GM19099 (cell line): ENCODE results near the gene PIK3R1.

Experiments used
- POLR2A ChIP-seq: IDR thresholded peaks from 3 replicates; pipeline ENCODE4 v1.6.1; 2011; ENCODE audit warnings: low read depth; ENCODE audit not compliant: insufficient read length; ENCODE audit errors: extremely low read depth

Gene PIK3R1

DNA sequence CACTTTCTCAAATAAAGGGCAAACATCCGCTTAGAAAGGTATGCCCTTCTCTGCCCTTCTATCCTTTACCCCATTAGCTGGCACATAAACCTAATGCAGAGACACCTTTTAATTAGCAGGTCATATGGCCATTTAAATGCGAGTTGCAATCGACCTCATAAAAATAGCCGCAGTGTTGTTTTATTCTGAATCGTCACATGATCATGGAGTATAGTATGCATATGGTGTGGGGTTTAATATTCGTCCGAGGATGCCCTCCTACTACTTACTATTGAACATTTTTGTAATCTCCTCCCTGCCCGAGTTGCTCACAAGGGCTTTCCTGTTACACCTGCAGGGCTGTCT lies 72.0 kb downstream of the PIK3R1 start:
- no peak for TF ChIP-seq POLR2A

DNA sequence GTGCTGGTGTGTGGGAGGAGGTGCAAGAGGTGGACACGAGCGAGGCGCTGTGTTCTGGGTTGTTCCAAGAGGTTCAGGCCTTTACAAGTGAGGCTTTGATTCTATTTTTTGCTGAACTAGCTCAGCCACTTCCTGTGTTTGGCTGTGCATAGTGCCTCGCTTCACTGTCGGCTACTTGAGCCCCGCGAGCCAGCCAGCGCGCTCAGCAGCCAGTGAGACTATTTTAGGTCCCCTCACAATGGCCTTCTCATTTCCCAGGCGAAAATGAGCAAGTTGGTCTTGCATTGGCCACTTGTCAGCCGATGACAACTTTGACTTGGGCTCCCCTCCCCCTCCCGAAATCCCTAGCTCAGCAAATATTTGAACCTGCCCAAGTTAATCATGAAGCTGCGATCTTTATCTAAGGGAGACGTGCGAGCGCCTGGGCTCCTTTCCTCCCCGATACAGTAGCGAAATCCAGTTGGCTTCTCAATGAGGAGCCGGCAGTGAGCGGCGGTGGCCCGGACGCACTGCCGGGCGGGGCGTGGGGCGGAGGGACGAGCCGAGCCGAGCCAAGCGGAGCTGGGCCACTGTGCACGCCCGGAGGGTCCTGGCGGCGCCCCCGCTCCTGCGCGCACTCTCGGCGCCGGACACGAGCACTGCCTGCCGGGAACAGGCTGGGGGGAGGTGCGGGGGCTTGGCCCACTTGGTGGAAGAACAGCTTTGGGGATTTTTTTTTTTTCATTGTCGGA lies 72.6 kb downstream of the PIK3R1 start:
- peak; percentile 49 for TF ChIP-seq POLR2A

DNA sequence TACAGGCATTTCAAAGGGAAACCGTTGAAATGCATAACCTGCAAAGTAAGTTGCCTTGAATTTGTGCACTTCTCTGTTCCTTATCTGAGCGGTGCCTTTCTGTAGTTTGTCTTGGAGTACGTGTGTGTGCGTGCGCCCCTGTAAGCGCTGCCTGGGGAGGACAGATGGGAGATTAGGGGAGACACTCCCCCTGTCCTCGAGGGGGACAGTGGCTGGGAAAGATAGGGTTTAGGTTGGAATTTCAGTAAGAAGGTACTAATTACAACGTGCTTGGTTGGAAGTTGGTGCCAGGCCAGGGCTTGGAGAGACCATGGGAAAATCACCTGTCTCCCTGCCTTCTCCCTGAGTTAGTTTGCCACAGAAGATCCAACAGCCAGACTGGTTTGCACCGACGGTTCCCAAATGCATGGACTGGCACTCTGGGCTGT lies 73.2 kb downstream of the PIK3R1 start:
- TF ChIP-seq POLR2A = no peak

DNA sequence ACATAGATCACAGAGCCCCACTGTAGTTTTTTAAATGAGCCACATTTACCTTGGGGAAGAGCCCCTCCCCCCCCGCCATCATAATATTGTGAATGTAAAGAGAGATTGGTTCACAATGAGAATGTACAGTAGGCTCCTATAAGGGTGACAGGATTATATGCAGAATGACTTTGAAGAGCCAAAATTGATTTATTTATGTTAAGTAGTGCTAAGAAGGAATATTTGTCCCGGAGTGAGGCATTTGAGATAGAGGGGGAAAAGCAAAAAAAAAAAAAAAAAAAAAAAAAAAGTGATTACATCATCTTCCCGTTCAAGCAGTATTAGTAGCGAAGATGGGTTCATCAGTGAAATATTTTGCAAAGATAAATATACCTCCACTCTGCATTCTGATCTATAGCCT lies 73.9 kb downstream of the PIK3R1 start:
- TF ChIP-seq POLR2A = no peak

DNA sequence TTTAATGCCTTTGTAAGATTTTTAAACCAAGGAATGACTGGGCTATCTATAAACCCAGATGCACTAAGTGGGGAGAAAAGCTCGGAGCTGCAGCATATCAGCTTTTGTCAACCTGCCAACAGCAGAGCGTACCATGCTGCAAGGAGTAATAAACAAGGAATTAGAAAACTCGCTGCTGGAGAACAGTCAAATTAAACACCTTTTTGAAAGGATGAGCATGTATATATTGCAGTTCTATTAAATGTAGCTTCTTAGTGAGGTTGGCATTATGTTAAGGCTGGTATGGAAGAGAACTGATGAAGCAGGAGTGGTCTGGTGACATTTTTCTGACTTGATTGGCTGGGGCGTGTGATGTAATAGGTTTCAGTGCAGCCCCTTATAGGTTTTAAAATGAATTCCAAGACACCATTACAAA lies 74.7 kb downstream of the PIK3R1 start:
- TF ChIP-seq POLR2A = no peak

DNA sequence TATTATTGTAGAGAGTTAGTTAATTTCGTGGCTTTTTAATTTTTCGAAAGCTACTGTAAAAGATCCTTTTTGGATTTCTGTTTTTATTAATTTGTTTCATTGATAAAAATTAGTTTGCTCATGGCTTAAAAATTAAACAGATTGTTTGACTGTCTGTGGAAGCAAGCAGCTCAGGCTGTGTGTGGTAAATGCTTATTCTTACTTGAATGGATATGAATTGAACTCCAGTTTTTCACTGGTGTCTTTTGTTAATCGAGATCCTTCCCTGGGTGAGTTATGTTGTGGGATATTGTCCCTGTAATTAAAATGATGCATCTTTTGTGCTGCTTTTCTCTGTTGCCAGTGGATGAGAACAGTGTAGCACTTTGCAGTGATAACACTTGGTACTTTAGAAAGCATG lies 75.3 kb downstream of the PIK3R1 start:
- TF ChIP-seq POLR2A = no peak

DNA sequence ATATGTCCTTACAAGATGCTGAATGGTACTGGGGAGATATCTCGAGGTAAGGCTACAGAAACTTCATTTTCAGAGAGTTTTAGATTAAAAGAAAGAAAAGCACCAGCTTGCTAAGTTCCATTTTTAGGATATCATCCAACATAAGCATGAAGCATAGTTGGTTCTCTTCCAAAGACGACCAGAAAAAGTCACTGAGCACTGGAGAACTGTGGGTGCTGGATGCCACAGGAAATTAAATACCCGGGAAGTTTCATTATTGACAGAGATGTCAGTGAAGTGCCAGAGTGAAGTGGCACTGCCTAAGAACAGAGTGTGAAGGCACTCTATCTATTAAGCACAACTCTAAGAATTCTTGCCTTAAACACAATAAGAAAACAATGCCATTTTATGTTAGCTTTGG lies 76.8 kb downstream of the PIK3R1 start:
- no peak for TF ChIP-seq POLR2A

DNA sequence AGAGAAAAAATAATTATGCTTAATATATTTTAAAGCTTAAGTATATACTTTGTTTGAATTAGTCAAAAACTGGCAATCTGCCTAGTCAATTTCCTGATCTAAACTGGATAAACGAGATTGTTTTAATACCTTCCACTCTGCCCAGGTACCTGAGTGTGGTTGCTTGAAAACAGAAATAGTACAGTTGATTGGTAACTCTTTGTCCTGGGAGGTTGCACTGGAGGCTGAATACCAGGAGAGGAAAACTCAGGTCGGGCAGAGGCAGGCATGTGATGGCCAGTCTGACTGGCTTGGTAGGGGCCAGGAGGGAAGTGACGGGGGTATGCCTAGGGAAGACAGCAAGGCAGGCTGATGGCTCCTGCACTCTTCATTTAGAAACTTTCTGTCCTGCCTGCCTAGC lies 80.2 kb downstream of the PIK3R1 start:
- TF ChIP-seq POLR2A = no peak

DNA sequence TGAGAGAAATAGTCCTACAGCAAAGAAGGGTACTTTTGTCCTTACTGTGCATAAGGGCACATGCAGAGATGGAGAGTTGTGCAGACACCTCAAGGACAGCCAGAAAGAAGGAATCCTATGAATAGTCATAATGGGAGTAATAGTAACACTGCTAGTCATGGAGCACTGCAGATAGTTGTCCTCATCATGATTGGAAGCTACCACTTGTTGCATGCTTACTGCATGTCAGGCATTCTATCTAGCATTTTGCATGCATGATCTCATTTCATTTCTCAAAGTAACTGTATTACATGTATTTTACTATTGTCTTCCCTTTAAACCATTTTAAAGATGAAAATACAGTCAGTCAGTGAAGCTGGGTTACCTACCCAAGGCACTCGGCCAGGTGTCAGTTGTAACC lies 81.3 kb downstream of the PIK3R1 start:
- no peak for TF ChIP-seq POLR2A

DNA sequence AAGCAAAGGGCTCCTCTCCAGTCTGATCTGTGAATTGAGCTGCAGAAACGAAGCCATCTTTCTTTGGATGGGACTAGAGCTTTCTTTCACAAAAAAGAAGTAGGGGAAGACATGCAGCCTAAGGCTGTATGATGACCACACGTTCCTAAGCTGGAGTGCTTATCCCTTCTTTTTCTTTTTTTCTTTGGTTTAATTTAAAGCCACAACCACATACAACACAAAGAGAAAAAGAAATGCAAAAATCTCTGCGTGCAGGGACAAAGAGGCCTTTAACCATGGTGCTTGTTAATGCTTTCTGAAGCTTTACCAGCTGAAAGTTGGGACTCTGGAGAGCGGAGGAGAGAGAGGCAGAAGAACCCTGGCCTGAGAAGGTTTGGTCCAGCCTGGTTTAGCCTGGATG lies 82.1 kb downstream of the PIK3R1 start:
- no peak for TF ChIP-seq POLR2A

DNA sequence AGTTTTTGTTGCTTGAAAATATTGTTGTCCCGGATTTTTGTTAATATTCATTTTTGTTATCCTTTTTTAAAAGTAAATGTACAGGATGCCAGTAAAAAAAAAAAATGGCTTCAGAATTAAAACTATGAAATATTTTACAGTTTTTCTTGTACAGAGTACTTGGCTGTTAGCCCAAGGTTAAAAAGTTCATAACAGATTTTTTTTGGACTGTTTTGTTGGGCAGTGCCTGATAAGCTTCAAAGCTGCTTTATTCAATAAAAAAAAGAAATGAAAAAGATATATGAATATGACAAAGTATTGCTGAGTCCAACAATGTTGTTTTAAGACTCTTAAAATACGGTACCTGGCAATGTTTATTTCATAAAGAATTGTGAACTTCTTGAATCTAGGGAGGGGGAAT lies 82.9 kb downstream of the PIK3R1 start:
- TF ChIP-seq POLR2A = no peak

DNA sequence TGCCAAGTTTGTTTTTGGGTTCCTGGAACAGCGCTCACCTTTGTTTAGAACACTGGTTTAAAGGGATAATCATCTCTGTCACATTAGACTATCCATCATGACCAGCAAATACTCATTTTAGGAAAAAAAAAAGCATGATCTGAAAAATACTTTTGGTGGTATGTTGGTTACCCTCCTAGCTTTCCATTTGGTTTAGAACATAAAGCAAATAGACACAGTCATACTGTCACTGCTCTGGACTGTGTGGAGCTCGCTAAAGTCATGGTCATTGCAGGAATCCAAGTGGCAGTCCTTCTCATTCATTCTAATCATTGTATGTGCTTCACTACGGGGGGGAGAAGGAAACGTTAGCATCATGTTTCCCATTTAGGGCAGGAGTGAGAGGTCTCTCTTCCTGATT lies 83.5 kb downstream of the PIK3R1 start:
- no peak for TF ChIP-seq POLR2A

DNA sequence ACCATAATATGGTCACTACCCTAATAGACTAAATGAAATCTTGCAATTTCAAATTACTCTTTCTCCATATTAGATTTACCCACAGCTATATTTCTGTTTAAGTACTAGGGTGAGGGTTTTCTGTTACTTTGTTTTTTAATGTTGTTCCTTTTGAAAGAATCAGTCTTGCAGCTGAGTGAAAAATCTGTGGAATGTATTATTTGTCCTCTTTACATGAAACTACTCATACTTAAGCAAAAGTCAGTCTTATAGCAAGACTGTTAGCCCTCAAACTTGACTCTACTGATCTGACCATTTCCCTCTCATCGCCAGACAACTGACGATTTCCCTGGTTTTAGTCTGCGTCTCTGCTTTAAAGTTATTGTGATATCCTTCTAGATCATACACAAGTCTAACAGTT lies 84.0 kb downstream of the PIK3R1 start:
- TF ChIP-seq POLR2A = no peak

DNA sequence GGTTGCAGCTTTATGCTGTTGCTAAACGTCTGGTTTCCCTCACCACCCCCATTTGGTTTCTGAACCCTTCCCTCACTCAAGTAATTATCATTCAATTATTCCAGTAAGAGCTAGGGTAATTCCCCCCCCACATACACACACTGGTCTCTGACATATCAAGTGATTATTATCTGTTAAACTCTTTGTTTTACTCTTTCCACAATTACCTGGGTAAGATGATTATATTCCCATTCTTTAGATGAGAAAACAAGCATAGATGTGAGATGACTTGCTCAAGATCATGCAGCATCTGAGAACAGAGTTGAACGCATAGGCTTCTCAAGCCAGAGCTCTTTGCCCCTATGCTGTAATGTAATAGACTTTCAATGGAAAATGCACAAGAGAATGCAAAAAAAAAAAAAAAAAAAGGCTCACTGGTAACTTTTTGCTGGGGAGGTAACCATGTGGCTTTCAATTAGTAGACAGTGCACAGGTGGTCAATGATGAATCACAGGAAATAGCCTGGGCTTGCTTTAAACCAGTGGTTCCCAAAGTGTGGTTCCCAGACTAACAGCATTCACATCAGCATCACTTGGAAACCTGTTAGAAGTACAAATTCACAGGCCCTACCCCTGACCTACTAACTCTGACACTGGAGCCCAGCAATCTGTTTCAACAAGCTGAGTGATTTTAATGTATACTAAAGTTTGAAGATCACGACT lies 87.6 kb downstream of the PIK3R1 start:
- TF ChIP-seq POLR2A = no peak

DNA sequence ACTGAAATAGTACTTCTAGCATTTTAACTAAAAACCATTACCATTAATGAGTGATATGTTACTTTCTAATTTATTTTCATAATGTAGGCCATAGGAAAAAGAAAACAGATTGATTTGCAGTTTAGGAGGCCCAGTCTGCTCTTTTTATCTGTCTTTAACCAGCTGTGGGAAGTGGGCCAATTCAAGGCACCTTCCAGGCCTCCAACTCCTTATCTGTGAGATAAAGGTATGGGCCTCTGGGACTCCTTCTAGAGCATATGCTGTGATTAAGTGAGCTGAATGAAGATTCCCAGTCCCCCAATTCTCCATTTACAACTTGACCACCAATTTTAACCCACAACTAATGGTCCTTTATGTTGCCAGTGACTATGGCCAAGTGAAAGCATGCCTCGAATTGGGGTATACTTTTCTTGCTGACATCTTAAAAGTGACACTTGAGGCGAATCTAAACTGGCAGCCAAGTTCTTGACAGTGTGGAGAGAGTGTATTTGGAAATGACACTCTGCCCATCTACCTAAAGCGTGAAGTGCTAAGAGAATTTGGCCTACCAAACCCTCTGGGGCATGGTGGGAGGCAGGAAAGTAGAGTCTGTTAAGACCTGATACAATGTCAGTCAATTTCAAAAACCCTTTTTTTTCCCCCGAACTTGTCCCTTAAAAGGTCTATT lies 88.3 kb downstream of the PIK3R1 start:
- no peak for TF ChIP-seq POLR2A

DNA sequence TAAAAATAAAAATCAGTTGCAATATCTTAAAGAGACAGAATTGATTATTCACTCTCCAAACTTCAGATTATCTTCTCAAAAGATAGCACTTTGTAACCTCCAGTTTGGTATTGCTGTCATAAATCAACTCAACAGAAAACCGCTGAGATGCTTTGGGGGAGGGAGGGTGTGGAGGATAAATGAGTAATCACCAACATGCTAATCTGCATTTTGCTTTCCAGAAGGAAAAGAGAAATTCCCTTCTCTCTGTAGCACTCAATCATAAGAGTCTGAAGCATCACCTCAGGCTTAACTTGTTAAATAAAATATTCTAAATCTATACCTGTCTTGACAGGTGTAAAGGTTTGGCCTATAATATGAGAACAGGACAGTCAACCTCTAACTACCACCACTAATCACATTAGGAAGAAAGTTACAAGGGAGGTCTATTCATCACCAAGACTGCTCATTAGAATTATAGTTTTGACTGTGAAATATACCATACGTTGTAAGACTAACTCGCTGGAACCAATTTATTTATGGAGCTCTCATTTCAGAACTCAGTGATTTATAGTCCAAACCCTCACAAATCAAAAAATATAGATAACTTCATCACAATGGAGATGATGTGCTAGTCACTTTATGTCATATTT lies 89.0 kb downstream of the PIK3R1 start:
- no peak for TF ChIP-seq POLR2A
